SKM-1 (cell line): Measurements from ENCODE around the gene SNCB.

Experiments used
- DNase-seq: peaks from one replicate; lab custom pipeline; 2025; ENCODE audit not compliant: unreplicated experiment; lab: John Stamatoyannopoulos, UW

Gene SNCB

DNA sequence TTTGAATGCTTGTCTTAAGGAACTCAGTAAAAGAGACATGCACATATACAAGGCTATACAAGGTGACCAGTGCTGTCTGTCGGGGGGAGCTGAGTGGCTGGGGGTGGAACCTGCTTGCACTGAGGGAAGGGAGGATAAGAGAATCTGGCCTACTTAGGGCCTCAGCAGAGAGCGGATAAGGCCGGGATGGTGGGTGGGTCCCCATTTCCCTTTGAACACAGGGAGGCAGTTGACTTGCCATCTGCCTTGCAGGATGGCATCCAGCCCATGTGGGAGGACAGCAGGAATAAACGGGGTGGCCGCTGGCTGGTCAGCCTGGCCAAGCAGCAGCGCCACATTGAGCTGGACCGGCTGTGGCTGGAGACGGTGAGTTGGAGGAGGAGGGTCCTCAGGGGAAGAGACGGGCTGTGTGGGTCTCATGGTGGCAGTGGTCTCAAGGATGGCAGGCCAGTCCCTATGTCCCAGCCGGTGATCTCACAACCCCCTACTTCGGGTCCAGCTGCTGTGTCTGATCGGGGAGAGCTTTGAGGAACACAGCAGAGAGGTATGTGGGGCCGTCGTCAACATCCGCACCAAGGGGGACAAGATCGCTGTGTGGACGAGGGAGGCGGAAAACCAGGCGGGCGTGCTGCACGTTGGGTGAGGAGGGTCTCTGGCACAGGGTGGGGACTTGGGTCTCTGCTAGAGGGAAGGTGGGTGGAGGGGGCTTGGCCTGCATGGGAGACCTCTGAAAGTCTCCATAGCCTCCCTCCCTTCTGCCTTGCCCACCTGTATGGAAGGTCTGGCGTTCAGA is 14.7 kb upstream of the SNCB start:
- no peak for DNase-seq

DNA sequence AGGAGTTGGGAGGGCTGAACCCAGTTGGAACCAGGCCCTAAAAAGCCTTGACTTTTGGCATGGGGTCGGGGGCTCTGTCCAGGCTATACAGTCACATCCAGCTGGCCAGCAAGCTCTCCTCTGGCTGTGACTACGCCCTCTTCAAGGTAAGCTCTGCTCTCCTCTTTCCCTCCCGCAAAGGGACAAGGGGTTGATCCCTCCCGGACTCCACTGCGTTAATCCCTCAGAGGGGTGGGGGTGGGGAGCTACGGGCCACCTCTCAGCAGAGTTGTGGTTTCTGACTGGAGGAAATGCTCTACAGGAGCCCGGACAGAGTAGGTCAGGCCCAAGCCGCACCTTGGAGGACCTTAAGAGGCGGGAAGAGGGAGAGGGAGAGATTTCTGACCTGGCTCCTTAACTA is 14.0 kb upstream of the SNCB start:
- DNase-seq: no peak

DNA sequence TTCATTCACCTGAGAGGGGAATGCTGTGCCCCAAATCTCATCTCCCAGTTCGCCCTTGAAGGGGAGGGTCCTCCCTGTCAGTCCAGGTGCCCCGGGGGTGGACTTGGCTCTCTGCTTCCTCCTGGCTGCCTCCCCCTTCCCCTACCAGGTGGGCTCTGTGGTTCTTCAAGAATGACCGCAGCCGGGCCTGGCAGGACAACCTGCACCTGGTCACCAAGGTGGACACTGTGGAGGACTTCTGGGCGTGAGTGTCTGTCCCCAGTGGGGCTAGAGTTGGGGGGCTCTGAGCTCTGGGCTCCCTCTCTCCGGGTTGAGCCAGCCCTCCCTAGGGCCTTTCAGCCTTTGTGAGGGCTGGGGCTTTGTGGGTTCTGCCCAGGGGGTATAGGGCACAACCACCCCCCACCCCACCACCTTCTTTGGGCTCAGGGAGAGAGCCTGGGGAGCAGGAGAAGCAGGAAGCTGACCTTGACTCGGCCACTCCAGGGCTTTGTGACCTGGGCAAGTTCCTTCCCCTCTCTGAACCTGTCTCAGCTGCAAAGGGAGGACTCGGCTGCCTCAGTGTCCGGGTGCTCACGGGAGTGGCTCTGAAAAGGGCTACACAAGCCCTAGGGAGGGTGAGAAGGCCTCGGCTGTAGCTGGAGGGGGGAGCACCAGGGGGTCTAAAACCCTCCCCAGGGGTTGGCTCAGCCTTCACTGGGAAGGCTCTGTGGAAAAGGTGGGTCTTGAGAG is 13.3 kb upstream of the SNCB start:
- DNase-seq: no peak

DNA sequence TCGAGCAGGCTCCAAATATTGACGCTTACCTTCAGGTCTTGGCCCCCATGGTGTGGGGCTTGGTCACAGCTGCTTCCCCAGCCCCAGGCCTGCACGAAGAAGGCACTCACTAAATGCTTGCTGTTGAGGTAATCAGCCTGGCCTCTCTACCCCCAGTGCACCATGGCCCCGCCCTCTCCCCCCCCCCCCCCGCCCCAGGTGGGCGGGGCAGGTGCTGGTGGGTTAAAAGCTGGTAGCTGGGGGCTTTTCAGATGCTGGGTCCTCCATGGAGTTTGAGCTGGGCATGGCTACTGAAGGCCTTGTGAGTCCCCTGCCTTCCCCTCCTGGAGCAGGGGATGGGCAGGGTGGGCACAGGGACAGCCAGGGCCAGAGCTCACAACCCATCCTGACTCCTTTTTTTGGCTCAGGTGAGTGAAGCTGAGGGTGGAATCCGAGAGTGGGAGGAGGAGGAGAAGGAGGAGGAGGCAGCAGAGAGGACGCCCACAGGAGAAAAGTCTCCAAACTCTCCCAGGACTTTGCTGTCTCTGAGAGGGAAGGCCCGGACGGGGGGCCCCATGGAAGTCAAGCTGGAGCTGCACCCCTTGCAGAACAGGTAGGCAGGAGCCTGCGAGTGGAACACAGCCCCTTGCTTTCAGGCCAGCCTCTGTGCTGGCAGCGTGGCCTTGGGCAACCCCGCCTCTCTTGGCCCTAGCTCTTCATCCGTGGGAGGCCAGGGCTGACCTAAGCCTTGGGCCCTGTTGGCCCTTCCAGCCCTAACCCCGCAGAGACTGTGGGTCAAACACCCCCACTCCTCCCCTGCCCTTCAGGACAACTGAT is 12.5 kb upstream of the SNCB start:
- DNase-seq: no peak

DNA sequence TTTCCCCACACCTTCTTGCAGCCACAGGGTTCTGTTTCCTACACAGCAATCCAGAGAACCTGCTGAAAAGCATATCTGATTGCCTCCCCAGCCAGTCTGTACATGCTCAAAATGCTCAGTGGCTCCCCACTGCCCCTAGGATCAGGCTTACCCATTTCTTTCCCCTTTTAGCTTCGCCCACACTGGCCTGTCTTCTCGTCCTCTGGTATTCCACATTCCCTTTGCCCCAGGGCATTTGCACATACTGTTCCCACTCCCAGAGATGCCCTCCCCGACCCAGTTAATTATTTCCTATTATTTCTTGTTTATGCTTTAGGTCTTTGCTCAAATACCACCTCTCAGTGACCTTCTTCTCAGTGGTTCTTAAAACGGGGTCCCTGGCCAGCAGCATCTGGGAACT is 10.3 kb upstream of the SNCB start:
- no peak for DNase-seq

DNA sequence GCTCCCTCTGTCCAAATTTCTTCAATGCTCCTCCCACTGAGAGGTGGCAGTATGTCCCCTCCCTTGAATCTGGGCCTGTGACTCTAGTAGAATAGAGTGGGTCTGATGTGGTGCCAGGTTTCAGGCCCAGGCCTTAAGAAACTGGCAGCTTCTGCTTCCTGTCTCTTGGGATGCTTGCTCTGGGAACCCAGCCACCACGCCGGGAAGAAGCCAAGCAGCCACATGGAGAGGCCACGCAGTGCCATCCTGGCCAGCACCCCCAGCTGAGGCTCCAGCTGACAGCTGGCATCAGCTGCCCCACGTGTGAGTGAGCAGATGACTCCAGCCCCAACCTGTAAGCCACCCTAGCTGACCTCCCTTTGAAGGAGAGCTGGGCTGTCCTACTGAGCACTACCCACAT is 9.6 kb upstream of the SNCB start:
- no peak for DNase-seq

DNA sequence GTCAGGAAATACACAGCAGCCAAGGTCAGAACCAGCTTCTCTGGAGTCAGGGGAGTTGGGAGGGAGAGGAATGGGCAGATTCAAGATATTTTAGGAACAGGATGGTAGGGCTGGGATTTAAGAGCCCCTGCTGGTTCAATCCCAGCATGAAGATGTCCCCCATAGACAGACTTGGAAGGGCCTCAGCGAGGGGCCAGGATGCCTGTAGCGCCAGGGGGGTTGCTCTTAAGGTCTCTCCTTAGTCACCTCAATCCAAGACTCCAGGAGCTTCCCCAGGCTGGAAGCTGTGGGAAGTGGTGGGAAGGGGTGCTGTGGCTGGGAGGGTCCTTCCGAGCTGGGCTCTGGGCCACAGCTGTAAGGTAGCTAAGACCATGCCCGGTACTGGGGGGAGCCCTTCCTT is 8.9 kb upstream of the SNCB start:
- no peak for DNase-seq

DNA sequence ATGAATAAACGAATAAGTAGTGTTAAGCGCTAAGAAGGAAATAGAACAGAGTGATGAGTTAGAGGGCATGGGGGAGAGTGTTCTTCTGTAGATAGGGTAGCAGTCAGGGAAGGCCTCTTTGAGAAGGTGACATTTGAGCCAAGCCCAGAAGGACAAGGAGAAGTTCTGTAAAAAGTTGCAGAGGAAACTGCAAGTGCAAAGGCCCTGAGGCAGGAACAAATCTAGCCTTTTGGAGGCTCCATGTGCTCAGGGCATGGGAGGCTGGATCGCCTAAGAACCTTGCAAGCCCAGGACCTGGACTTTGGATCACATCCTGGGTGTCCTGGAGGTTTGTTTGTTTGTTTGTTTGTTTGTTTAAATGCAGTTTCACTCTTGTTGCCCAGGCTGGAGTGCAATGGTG is 8.1 kb upstream of the SNCB start:
- DNase-seq: no peak

DNA sequence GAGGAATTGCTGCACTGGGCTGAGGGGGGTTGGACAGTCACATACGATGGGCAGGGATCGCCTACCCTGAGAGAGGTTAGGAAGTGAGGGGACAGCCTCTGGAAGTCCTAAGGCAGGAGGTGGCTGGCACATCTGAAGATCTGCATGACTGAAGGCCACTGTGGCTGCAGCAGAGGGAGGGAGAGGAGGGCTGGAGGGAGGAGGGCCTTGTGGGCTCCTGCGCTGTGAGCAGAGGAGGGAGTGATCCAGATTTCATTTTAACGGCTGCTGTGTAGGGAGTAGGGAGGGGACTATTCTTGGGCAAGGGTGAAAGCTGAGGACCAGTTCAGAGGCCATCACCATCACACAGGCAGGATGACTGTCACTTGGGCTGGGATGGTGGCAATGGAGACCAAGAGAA is 7.2 kb upstream of the SNCB start:
- DNase-seq: no peak

DNA sequence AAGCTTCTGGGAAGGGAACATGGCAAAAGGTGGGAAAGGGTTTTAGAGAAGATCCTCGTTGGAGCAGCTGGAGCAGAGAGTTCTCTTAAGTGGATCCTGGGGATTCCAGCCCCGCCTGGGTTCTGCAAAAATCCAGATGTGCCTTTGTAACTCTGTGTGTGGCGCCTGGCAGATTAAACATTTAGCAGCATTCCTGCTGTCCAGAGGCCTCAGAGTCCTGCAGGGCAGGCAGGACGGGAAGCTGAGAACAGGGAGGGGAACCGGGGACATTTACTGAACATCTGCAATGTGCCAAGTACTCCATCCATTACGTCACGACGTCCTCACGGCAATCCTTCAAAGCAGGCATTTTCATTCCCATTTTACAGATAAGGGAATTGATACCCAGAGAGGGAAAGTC is 6.1 kb upstream of the SNCB start:
- no peak for DNase-seq

DNA sequence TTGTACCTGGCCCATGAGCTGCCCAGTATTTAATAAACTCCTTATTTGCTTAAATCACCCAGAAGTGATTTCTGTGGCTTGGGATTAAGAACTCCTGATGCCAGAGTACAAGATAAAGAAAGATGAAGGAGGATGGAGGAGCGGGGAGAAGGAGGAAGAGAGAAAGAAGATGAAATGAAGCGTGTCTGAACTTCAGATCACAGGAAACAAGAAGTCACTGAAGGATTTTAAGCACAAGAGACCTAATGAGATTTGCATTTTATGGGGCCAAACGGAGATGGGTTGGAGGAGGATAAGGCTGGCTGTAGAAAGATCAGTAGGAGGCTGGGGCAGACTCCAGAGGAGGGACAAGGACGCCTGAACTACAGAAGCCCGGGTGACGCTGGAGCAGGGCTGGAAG is 3.3 kb upstream of the SNCB start:
- DNase-seq: no peak

DNA sequence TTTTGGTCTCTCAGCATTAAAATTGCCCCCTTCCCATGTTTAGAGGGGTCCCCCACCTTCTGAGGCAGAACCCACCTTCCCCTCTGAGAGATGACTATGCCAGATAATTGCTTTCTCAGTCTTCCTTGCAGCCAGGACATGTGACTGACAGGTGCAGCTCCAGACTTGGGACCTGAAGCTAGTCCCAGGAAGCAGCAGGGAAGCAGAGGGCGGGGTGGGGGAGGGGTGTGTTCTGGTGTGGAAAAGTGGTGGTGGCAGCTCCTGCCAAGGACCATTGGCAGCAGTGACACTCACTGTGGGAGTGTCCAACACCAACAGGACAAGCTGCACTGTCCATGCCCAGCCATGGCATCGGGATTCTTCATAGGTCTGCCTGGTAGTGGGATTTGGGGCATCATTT is 2.4 kb upstream of the SNCB start:
- no peak for DNase-seq

DNA sequence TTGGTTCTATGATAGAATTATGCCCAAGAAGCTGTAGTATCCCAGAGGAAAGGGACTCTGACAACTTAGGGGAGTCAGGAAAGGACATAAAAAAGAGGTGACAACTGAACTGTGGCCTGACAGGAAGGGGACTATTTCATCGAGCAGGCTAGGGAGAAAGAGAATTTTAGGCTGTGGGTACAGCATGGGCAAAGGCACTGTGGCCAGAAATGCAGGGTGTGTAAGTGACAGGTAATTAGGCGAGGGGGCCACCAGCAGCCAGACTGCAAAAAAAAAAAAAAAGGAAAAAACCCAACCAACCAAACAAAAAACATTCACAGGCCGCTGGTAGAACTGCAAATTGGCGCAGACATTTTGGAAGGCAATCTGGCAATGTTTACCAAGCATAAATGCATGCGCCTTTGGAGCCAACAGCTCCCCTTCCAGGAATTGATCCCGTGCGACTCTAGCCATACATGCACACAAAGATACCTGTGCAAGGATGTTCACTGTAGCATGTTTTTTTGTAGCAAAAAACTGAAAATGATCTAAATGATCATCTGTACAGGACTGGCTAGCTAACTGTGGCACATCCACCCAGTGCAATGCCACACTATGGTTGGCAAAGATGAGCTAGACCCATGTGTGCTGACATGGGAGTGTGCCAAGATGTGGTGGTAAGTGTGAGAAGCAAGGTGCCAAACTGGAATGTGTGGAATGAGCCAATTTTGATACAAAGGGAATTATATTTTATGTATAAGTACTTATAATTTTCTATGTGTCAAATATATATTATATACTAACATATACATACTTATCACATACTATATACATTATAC is 1.3 kb upstream of the SNCB start:
- DNase-seq: no peak

DNA sequence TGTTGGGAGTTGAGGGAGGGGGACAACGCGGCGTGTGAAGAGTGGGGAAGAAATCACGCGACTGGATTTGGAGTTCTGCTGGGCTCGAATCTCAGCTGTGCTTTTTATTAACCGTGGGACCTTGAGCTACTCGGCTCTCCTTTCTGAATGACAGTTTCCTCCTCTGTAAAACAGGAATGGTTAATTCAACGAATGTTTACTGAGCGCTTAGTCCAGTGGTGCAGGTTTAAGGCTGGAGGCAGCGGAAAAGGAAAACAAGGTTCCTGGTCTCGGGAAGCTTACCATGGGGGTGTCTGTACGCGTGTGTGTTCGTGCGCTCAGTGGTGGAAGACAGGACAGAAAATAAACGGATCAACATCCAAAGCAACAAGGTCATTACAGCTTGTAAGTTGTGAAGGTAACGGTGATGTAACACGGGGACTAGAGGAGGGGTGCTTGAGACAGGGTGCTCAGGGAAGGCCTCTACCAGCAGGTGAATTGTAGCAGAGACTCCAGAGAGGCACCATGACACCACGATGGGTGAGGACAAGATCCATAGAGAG is 418 bp upstream of the SNCB start:
- DNase-seq: no peak

DNA sequence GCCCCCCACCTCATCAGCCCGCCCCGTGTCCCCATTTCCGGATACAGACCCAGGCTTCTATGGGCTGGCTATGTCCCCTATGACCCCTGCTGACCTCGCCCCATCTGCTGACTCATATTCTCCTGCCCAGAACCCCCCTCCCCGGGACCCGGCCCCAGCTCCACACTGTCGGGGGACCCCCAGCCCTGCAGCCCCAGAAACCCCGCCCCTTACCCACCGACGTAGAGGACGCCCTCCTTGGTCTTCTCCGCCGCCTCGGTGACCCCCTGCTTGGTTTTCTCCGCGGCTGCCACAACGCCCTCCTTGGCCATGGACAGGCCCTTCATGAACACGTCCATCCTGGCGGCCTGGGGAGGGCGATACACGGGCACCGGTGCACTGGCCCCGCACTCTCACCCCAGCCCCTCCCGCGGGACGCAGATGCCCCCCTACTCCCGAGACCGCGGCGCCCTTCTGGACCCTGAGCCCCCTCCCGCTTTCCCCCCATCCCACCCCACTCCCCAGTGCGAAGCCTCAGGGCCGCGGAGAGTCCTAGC is 949 bp downstream of the SNCB start:
- no peak for DNase-seq

DNA sequence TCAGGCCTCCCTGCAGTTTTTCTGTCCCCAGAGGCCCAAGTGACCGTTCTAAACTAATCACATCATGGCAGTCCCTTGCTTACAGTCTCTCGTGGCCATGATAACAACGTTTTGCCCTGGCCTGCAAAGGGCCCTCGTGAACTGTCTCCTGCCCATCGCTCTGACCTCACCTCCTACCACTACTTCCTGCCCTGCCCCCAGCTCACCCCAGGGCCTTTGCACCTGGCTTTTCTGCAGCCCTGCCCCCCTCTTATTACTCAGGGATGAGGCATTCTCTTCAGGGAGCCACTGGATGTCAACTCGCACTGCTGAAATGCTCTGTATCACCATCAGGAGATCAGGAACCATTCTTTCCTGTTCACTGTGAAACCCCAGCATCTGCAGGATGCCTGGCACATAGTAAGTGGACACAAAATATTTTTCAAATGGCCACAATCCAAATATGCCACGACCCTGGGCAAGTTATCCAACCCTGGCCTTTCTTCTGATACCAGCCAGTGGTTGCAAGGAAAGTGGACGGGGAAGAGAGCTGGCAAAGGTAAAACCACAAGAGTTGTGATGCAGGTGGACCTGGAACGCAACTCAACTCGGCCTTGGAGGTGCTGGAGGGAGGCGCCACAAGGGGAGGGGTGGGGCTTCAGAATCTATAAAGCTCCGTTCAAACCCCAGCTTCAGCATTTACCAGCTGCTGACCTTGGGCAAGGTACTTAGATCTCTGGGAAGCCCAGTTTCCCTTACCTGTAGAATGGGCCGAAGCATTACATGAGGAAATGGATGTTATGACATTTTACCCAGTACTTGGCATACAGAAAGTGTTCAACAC is 1.7 kb downstream of the SNCB start:
- no peak for DNase-seq

DNA sequence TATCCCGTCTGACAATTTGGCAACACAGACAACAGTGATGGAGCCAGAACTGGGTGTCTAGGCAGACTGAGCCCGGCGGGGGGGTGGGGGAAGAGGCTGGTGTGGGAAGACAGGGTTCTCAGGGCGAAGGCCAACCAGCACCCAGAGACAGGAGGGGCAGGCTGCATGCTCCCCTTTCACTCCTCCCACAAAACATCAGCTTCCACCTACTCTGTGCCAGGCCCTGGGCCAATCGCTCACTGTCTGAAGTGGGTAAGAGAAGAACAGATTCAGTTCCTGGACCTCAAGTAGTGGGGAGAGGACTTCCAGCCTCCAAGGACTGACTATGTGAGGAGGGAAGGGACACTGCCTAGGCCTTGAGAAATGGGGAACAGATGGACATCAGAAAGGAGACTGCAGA is 2.8 kb downstream of the SNCB start:
- no peak for DNase-seq

DNA sequence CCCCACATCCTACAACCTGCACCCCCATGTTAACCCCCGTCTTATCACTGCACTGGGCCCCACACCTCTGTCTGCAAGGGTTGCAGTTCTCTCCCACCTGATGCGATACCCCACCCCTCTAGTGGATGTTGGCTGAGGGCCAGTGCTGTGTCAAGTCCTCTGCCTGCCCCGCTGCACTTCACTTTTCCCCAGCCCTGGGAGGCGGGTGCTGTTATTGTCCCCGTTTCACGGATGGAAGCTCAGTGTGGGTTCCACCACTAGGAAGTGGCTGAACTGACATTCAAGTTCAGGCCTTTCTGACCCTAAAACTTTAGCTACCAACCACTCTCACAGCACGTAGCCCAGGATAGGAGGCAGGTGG is 3.5 kb downstream of the SNCB start:
- no peak for DNase-seq

DNA sequence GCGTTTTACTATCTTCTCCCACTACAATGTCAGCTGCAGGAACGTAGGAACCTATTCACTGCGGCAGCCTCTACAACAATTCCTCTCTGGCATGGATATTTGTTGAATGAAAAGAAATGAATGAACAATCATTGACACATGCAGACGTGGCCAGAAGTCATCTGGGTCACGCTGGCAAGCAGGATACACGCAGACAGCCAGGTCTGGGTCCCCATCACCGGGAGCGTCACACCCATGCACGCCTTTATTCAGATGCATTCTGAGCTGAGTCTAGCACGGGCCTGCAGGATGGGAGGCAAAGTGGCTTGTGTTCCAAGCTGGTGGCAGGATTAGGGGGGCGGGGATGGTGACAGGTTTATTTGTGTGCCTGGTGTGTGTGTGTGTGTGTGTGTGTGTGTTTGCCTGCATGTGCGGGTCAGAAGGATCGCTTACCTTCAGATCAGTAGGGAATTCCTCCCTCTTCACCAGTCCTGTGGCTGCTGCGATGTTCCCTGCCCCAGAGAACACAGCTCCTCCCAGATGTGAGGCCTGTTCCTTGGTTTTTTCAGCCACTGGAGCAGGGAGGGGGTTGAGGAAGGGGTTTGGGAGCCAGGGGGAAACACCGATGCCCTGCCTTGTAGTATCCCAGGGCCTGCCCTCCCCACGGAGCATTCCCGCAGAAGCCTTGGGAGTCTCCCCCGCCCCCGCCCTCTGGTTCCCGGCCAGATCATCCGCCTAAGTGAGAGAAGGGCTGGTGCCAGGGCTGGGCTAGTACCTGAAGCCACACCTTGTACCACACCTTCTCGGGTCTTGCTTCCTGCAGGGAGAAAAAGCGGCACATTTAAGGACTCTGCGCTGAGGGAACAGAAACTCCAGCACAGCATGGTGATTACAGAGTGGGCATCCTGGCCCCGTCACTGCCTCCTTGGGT is 4.1 kb downstream of the SNCB start:
- DNase-seq: no peak
